NB4 (cell line): Measurements from ENCODE around the gene STARD3.

Experiments
- DNase-seq: peaks from one replicate; pipeline ENCODE4 v3.0.0; 2010; ENCODE audit warnings: low read depth
- H3K4me3 ChIP-seq: one replicate; pipeline ENCODE4 v1.5.1; 2011; ENCODE audit warnings: mild to moderate bottlenecking, low read depth, low read length, moderate library complexity
- MAX ChIP-seq: IDR thresholded peaks from 2 replicates; pipeline ENCODE4 v1.6.1; 2011; ENCODE audit warnings: low read depth, low read length
- MYC ChIP-seq: IDR thresholded peaks from 2 replicates; pipeline ENCODE4 v1.6.1; 2011; ENCODE audit warnings: low read depth, low read length
- POLR2A ChIP-seq: IDR thresholded peaks from 2 replicates; pipeline ENCODE4 v1.6.1; 2011; ENCODE audit warnings: mild to moderate bottlenecking; ENCODE audit not compliant: insufficient read length; ENCODE audit errors: extremely low read depth
- TF ChIP-seq, protein P1 (sequence below): IDR thresholded peaks from one replicate; pipeline ENCODE4 v1.5.1; 2012; ENCODE audit warnings: low read depth, low read length

The STARD3 gene

DNA sequence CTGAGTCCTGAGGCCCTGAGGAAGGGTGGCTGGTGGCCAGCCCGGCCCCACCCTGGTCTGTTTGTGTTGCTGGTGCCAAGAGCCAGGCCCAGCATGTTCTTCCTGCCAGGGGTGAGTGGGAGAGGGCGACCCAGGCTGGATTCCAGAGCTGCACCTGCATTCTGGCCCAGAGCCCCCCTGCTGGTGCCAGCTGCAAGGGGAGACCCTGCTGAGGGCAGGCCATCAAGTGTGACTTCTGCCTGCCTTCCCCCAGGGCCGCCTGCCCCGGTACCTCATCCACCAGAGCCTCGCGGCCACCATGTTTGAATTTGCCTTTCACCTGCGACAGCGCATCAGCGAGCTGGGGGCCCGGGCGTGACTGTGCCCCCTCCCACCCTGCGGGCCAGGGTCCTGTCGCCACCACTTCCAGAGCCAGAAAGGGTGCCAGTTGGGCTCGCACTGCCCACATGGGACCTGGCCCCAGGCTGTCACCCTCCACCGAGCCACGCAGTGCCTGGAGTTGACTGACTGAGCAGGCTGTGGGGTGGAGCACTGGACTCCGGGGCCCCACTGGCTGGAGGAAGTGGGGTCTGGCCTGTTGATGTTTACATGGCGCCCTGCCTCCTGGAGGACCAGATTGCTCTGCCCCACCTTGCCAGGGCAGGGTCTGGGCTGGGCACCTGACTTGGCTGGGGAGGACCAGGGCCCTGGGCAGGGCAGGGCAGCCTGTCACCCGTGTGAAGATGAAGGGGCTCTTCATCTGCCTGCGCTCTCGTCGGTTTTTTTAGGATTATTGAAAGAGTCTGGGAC lies 25.8 kb downstream of the STARD3 start:
- no peak overlapping the region for H3K4me3 ChIP-seq
- DNase-seq = no peak
- TF ChIP-seq POLR2A (no peak), MYC (no peak), MAX (no peak)
- TF ChIP-seq, protein P1, sequence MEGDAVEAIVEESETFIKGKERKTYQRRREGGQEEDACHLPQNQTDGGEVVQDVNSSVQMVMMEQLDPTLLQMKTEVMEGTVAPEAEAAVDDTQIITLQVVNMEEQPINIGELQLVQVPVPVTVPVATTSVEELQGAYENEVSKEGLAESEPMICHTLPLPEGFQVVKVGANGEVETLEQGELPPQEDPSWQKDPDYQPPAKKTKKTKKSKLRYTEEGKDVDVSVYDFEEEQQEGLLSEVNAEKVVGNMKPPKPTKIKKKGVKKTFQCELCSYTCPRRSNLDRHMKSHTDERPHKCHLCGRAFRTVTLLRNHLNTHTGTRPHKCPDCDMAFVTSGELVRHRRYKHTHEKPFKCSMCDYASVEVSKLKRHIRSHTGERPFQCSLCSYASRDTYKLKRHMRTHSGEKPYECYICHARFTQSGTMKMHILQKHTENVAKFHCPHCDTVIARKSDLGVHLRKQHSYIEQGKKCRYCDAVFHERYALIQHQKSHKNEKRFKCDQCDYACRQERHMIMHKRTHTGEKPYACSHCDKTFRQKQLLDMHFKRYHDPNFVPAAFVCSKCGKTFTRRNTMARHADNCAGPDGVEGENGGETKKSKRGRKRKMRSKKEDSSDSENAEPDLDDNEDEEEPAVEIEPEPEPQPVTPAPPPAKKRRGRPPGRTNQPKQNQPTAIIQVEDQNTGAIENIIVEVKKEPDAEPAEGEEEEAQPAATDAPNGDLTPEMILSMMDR = no peak

DNA sequence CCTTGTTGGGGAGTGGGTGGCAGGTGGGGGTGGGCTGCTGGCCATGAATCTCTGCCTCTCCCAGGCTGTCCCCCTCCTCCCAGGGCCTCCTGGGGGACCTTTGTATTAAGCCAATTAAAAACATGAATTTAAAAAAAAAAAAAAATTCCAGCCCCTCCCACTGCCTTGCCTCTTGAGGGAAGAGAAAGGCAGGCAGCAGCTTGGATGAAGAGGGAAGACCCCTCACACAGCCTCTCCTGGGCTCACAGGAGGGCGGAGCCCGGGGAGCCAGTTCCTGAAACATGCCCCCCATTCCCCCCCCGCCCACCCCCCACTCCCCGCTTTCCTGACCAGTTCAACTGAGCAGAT lies 26.4 kb downstream of the STARD3 start:
- TF ChIP-seq MYC (no peak), MAX (no peak), POLR2A (no peak)
- TF ChIP-seq, protein P1 = no peak
- H3K4me3 ChIP-seq = no peak overlapping the region
- no peak for DNase-seq

DNA sequence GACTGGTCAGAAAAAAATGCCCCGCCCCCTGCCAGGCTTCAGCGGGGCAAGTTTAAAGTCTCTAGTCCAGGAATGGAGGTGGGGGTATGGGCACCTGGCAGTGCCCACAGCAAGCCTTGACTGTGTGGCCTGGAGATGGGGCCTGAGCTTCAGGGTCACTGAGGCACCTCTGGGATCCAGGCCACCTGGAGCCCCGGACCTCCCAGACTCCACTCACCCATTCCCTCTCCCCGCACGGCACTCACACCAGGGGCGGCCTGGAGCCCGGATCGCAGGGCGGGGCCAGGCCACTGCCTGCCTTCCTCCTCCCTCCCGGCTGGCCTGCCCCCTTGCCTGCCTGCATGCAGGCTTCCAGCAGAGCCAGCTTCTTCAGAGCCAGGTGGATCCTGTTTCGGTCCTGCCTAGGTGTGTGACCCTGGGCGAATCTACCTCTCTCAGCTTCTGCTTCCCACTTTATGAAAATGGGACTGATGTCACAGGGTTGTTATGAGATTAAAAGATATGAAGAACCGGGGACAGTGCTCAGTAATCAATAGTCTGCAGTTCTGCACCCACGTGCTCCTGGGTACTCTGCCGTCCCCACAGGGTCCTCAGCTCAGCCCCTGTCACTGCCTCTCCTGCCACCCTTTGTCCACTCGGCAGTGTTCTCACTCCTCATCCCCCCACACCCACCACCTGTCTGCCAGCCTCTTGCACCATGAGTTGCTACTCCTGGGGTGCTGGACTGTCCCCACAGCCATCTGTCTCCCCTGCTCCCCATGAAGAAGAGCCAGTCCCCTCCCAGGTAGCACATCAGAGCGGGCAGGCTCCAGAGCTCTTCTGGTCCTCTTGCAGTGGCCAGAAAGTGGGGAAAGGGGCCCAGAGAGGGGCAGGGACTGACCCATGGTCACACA lies 27.0 kb downstream of the STARD3 start:
- DNase-seq = no peak
- no peak overlapping the region for H3K4me3 ChIP-seq
- TF ChIP-seq MAX = no peak
- no peak for TF ChIP-seq MYC
- no peak for TF ChIP-seq POLR2A
- TF ChIP-seq, protein P1 = no peak

- TF ChIP-seq POLR2A (no peak), MYC (no peak), MAX (no peak)
- TF ChIP-seq, protein P1 = no peak
- H3K4me3 ChIP-seq = no peak within 1 kb of the TSS
- DNase-seq = no peak
These were observed 27.9 kb downstream of the STARD3 start, which contains the start of gene TCAP for GRCh38 chr17:39664581-39665561. Gene TCAP, plus strand, starts transcription at chr17:39665349. Its CDS starts 11 bp downstream, at chr17:39665360.

- DNase-seq = peak; percentile 51
- TF ChIP-seq, protein P1 = peak; percentile 5
- TF ChIP-seq MYC = no peak
- no peak for TF ChIP-seq POLR2A
- TF ChIP-seq MAX = no peak
- H3K4me3 ChIP-seq = no peak overlapping the region
These were observed 28.8 kb downstream of the STARD3 start for GRCh38 chr17:39665642-39666224.
